ENCODE results near the gene TOMT. TPM values are rescaled to one million over a fixed set of nuclear protein-coding genes. Genes with fewer than 3 reads are reported as not detected.

The TOMT gene
- total RNA-seq, 2 donors from 2014 or later, result not detected

DNA sequence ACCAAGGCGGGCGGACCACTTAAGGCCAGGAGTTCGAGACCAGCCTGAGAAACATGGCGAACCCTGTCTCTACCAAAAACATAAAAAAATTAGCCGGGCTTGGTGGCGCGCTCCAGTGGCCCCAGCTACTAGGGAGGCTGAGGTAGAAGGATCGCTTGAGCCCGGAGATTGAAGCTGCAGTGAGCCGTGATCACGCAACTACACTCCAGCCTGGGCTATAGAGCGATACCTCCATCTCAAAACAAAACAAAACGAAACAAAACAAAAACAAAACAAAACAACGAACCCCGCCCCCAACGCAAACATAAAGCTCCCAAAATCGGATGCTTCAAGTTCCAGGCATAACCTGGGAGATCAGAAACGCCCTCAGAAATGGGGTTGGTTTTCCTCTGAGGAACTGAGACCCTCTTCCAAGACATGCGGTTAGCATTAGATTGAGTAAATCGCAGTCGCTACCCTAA, 24.5 kb upstream of the TOMT start:
- WGBS, result 71% methylated on average over 21 of the region's 21 CpGs
- intact Hi-C loops (cut with DNase I), result loop anchor here (2.0 kb wide), 1 partner anchor 40 kb away; no protein-coding TSS in a partner anchor
- TF ChIP-seq, protein P1, sequence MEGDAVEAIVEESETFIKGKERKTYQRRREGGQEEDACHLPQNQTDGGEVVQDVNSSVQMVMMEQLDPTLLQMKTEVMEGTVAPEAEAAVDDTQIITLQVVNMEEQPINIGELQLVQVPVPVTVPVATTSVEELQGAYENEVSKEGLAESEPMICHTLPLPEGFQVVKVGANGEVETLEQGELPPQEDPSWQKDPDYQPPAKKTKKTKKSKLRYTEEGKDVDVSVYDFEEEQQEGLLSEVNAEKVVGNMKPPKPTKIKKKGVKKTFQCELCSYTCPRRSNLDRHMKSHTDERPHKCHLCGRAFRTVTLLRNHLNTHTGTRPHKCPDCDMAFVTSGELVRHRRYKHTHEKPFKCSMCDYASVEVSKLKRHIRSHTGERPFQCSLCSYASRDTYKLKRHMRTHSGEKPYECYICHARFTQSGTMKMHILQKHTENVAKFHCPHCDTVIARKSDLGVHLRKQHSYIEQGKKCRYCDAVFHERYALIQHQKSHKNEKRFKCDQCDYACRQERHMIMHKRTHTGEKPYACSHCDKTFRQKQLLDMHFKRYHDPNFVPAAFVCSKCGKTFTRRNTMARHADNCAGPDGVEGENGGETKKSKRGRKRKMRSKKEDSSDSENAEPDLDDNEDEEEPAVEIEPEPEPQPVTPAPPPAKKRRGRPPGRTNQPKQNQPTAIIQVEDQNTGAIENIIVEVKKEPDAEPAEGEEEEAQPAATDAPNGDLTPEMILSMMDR (IDR thresholded peaks at IDR 0.05), result no peak
- TF ChIP-seq POLR2A (IDR thresholded peaks at IDR 0.05) (no peak), POLR2AphosphoS5 (IDR thresholded peaks at IDR 0.05) (no peak)

DNA sequence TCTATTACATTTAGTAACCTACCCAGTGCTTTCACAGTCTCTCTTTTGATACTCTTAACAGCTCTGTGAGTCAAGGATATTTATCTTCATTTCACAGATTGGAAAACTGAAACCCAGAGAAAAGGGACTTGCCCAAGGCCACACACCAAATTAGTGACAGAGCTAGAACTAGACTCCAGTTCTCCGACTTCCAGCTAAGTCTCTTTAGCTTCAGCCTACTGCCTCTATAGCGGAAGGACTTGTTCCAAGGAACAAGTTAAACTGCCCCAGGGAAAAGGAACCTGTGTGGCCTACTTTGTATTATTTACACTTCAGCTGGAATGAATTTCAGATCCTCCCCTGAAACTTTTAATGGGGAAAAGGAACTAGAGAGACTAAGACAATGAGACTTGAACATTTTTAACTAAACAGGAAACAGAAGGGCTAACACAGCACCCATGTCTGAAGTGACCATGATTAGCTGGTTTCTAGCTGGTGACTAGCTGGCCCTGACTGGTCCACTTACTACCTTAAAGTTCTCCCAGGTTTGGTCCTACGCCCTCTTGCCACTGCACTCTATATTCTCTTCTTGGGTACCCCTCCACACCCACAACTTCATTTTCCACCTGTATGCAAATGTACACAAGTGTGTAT, 23.8 kb upstream of the TOMT start:
- intact Hi-C loops (cut with DNase I), result loop anchor here (2.0 kb wide), 1 partner anchor 41 kb away; no protein-coding TSS in a partner anchor
- peak; percentile 73 for DNase-seq (ENCODE audit: low spot score)

More for the DNA sequence above, 24.5 kb upstream of the TOMT start:
- DNase-seq (ENCODE audit: low spot score), result no peak
- H3K27ac ChIP-seq, result peak overlapping the region; percentile 95 to 97
- peak overlapping the region; percentile 59 to 70 for H3K4me3 ChIP-seq
- H3K9me3 ChIP-seq, result no peaks in the 10 kb centered on the region
- H3K36me3 ChIP-seq, result no peaks in the 10 kb centered on the region
- H3K27me3 ChIP-seq (replicated peaks; ENCODE audit: insufficient read depth), result no peaks in the 10 kb centered on the region
- peaks cover 21% of the 10 kb centered on the region for H3K4me1 ChIP-seq (replicated peaks)

GRCh38 chr11:72083414-72083813, 22.3 kb upstream of the TOMT start:
- TF ChIP-seq POLR2AphosphoS5 (IDR thresholded peaks at IDR 0.05) (no peak), POLR2A (IDR thresholded peaks at IDR 0.05) (no peak)
- TF ChIP-seq, protein P1 (IDR thresholded peaks at IDR 0.05), result no peak
- Histone ChIP-seq H3K36me3 (no peaks in the 10 kb centered on the region), H3K27ac (peak overlapping the region; percentile 95 to 97), H3K9me3 (no peaks in the 10 kb centered on the region), H3K4me1 (replicated peaks) (peaks cover 21% of the 10 kb centered on the region), H3K27me3 (replicated peaks; ENCODE audit: insufficient read depth) (no peaks in the 10 kb centered on the region), H3K4me3 (no peak overlapping the region)
- 47% methylated on average over 2 of the region's 2 CpGs for WGBS
- DNase-seq (ENCODE audit: low spot score), result no peak
- intact Hi-C loops (cut with DNase I), result no loop called here

More for the DNA sequence above, 23.8 kb upstream of the TOMT start:
- Histone ChIP-seq H3K27ac (peak overlapping the region; percentile 95 to 97), H3K4me3 (peak overlapping the region in 1 of 2 donors; percentile 70), H3K9me3 (no peaks in the 10 kb centered on the region), H3K27me3 (replicated peaks; ENCODE audit: insufficient read depth) (no peaks in the 10 kb centered on the region), H3K36me3 (no peaks in the 10 kb centered on the region), H3K4me1 (replicated peaks) (peaks cover 21% of the 10 kb centered on the region)
- WGBS, result 58% methylated on average over 3 of the region's 3 CpGs
- TF ChIP-seq, protein P1 (IDR thresholded peaks at IDR 0.05), result no peak
- TF ChIP-seq POLR2A (IDR thresholded peaks at IDR 0.05), result no peak
- TF ChIP-seq POLR2AphosphoS5 (IDR thresholded peaks at IDR 0.05), result peak; percentile 89

- no peak for DNase-seq (ENCODE audit: low spot score)
- Histone ChIP-seq H3K27me3 (replicated peaks; ENCODE audit: insufficient read depth) (no peaks in the 10 kb centered on the region), H3K27ac (peak overlapping the region; percentile 95 to 97), H3K36me3 (no peaks in the 10 kb centered on the region), H3K4me3 (no peak overlapping the region), H3K4me1 (replicated peaks) (peaks cover 21% of the 10 kb centered on the region), H3K9me3 (no peaks in the 10 kb centered on the region)
- peak; percentile 24 for TF ChIP-seq POLR2AphosphoS5 (IDR thresholded peaks at IDR 0.05)
- TF ChIP-seq POLR2A (IDR thresholded peaks at IDR 0.05), result no peak
- intact Hi-C loops (cut with DNase I), result no loop called here
- 36% methylated on average over 4 of the region's 4 CpGs for WGBS
These were observed 21.6 kb upstream of the TOMT start for GRCh38 chr11:72084076-72084475.

GRCh38 chr11:72084965-72085364, 20.8 kb upstream of the TOMT start:
- H3K4me1 ChIP-seq (replicated peaks), result peaks cover 21% of the 10 kb centered on the region
- intact Hi-C loops (cut with DNase I), result loop anchor here (5.0 kb wide), 1 partner anchor 108 kb away; no protein-coding TSS in a partner anchor
- no peak for DNase-seq (ENCODE audit: low spot score)

More at GRCh38 chr11:72084965-72085364, 20.8 kb upstream of the TOMT start:
- TF ChIP-seq, protein P1 (IDR thresholded peaks at IDR 0.05), result no peak
- TF ChIP-seq POLR2A (IDR thresholded peaks at IDR 0.05), result no peak
- H3K36me3 ChIP-seq, result no peaks in the 10 kb centered on the region
- H3K27me3 ChIP-seq (replicated peaks; ENCODE audit: insufficient read depth), result no peaks in the 10 kb centered on the region
- no peak overlapping the region for H3K4me3 ChIP-seq
- H3K9me3 ChIP-seq, result no peaks in the 10 kb centered on the region
- WGBS, result 79% methylated on average over 1 of the region's 1 CpG
- peak overlapping the region in 1 of 2 donors; percentile 50 for H3K27ac ChIP-seq
